Measurements from ENCODE around the gene CITED2.

CITED2 gene

DNA sequence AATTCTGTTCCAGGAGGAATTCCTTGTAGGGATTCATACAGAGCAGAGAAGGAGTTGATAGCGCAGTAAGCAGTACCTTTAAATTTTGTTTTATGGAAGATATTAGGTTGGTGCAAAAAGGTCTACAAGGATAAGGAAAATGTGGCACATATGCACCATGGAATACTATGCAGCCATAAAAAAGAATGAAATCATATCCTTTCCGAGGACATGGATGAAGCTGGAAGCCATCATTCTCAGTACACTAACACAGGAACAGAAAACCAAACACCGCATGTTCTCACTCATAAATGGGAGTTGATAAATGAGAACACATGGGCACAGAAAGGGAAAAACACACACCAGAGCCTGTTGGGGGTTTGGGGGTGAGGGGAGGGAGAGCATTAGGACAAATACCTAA lies 45.2 kb downstream of the CITED2 start:
- DNase-seq (ENCODE audit: extremely low spot score): no peak
- TF ChIP-seq, protein P1, sequence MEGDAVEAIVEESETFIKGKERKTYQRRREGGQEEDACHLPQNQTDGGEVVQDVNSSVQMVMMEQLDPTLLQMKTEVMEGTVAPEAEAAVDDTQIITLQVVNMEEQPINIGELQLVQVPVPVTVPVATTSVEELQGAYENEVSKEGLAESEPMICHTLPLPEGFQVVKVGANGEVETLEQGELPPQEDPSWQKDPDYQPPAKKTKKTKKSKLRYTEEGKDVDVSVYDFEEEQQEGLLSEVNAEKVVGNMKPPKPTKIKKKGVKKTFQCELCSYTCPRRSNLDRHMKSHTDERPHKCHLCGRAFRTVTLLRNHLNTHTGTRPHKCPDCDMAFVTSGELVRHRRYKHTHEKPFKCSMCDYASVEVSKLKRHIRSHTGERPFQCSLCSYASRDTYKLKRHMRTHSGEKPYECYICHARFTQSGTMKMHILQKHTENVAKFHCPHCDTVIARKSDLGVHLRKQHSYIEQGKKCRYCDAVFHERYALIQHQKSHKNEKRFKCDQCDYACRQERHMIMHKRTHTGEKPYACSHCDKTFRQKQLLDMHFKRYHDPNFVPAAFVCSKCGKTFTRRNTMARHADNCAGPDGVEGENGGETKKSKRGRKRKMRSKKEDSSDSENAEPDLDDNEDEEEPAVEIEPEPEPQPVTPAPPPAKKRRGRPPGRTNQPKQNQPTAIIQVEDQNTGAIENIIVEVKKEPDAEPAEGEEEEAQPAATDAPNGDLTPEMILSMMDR (IDR thresholded peaks at IDR 0.05; ENCODE audit: control extremely low read depth, extremely low read depth, low read depth, missing control alignments): no peak

DNA sequence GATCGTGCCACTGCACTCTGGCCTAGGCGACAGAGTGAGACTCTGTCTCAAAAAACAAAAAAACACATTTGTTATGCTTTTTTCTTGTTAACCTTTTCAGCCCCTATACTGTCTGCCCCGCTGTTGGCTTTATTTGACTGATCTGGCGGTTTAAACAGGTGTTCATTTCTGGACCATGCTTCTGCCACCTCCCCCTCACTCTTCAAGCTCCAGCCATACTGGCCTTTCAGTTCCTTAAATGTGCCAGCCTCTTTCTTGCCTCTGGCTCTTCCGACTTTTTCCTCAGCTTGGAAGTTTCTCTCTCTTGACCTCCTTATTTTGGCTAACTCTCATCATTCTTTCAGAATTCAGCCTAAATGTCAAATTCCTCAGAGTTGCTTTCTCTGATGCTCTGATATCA lies 47.4 kb downstream of the CITED2 start:
- DNase-seq (ENCODE audit: extremely low spot score): peak; percentile 19
- ChIA-PET CTCF (interaction anchor here (1.1 to 1.7 kb wide), 3 partner anchors 9 to 42 kb away, joined by 3 to 6 read pairs (median 3); no protein-coding TSS in a partner anchor), POLR2A (no interaction called here)
- TF ChIP-seq, protein P1 (IDR thresholded peaks at IDR 0.05; ENCODE audit: control extremely low read depth, extremely low read depth, low read depth, missing control alignments): no peak

More for the DNA sequence above, 45.2 kb downstream of the CITED2 start:
- CTCF ChIA-PET: interaction anchor here (1.2 kb wide), 1 partner anchor 79 kb away, joined by 3 read pairs; no protein-coding TSS in a partner anchor
- POLR2A ChIA-PET: no interaction called here

DNA sequence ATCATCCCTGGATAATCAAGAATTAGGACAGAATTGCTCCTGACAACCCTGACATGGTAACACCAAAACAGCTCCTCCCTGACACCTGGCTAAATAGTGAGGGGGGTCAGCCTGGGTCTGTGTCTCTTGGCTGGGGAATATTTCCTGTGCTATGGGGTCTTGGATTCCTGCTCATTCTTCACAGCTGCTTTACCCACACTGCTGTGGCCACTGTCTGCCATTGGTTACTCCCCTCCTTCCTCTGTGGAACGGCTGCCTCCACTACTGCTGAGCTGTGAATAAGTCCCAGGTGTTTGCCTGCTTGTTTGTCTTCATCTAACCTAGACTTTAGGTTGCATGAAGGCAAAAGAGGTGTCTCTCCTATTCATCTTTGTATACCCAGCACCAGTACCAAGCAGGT lies 48.8 kb downstream of the CITED2 start:
- TF ChIP-seq, protein P1 (IDR thresholded peaks at IDR 0.05; ENCODE audit: control extremely low read depth, extremely low read depth, low read depth, missing control alignments): no peak
- ChIA-PET POLR2A (interaction anchor here (1.1 kb wide), 1 partner anchor 49 kb away, joined by 5 read pairs; the partner anchor contains the start of gene CITED2), CTCF (interaction anchor here (0.9 to 3.6 kb wide), 4 partner anchors 11 to 95 kb away, joined by 3 to 17 read pairs (median 4); no protein-coding TSS in a partner anchor)
- DNase-seq (ENCODE audit: extremely low spot score): no peak

DNA sequence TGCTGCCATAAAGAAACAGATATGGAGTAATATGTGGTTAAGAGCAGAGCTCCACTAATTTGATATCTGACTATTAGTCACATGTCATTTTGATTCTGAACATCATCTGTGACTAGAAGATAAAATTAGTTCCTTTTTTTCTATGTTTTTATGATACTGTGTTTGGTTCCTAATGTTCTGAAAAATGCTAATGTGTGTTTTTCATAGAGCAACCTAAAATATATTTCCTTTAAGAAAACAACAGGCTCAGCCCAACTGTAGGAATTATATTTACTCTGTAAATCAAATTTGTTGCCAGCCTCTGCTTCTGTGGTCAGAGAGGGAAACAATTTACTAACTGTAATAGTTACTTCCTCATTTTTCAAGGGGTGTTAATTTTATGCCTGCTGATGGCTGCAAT lies 49.3 kb downstream of the CITED2 start:
- peak; percentile 45 for DNase-seq (ENCODE audit: extremely low spot score)

DNA sequence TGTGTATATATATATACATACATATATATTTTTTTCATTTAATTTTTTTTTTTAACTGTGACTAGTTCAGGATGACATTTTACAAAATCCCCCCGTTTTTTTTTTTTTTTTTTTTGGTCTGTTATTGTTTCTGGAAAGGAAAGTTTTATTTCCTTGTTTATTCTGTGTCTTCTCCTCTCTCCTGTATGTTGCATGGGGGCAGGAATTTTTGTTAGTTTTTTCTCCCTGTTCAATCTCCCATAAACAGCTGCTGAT lies 50.2 kb downstream of the CITED2 start:
- POLR2A ChIA-PET: interaction anchor here (1.0 kb wide), 1 partner anchor 50 kb away, joined by 4 read pairs; the partner anchor contains the start of gene CITED2
- DNase-seq (ENCODE audit: extremely low spot score): no peak
- TF ChIP-seq, protein P1 (IDR thresholded peaks at IDR 0.05; ENCODE audit: control extremely low read depth, extremely low read depth, low read depth, missing control alignments): no peak
- CTCF ChIA-PET: interaction anchor here (1.3 to 3.6 kb wide), 4 partner anchors 13 to 74 kb away, joined by 3 to 17 read pairs (median 4); no protein-coding TSS in a partner anchor

More for the DNA sequence above, 49.3 kb downstream of the CITED2 start:
- TF ChIP-seq, protein P1 (IDR thresholded peaks at IDR 0.05; ENCODE audit: control extremely low read depth, extremely low read depth, low read depth, missing control alignments): no peak
- CTCF ChIA-PET: interaction anchor here (0.9 to 3.6 kb wide), 4 partner anchors 11 to 95 kb away, joined by 3 to 17 read pairs (median 4); no protein-coding TSS in a partner anchor
- POLR2A ChIA-PET: interaction anchor here (1.1 kb wide), 1 partner anchor 49 kb away, joined by 5 read pairs; the partner anchor contains the start of gene CITED2

DNA sequence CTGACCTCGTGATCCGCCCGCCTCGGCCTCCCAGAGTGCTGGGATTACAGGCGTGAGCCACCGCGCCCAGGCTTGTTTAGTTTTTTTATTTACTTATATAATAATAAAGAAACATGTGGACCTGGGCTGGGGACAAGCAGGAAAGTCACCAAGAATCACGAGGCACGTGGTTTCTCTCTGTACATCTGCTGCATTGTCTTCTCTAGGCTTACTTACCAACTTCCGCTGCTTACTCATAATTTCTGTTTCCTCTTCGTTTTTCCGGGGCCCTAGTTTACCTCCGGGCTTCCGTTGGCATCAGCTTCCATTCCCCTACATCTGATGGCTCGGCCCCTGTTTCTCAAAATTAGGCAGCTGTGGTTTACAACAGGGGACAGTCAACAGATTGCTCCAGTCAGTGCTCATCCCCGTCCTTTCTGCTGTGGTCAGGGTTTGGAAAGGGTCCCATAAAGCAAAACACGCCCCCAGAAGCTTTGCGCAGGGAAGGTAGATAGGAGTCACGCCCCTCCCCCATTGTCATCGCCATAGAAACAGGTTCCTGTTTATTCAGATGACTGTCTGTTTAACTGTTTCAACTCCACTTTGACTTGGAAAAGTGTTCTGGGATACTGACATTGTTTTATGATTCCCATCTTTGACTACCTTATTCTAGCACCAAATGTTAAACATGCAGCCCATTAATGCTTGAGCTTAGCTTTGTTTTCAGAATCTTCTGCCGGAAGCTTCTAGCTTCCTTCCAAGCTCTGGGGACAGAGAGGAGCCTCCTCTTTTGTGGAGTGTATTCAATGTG lies 50.7 kb downstream of the CITED2 start:
- DNase-seq (ENCODE audit: extremely low spot score): peak; percentile 31
- ChIA-PET POLR2A (interaction anchor here (1.0 kb wide), 1 partner anchor 51 kb away, joined by 4 read pairs; the partner anchor contains the start of gene CITED2), CTCF (interaction anchor here (1.3 to 3.6 kb wide), 5 partner anchors 13 to 73 kb away, joined by 3 to 17 read pairs (median 4); no protein-coding TSS in a partner anchor)
- TF ChIP-seq, protein P1 (IDR thresholded peaks at IDR 0.05; ENCODE audit: control extremely low read depth, extremely low read depth, low read depth, missing control alignments): no peak

Measured in GM10248 (cell line).